ENCODE data around the gene PAWR. TPM values are rescaled to one million over a fixed set of nuclear protein-coding genes. Genes with fewer than 3 reads are reported as not detected.

PAWR gene
- total and polyA plus RNA-seq, 2 of the 13 experiments (the other 11 are each of a cell fraction or from before 2014, with no cell fraction given): 29.1 to 36.1 TPM

DNA sequence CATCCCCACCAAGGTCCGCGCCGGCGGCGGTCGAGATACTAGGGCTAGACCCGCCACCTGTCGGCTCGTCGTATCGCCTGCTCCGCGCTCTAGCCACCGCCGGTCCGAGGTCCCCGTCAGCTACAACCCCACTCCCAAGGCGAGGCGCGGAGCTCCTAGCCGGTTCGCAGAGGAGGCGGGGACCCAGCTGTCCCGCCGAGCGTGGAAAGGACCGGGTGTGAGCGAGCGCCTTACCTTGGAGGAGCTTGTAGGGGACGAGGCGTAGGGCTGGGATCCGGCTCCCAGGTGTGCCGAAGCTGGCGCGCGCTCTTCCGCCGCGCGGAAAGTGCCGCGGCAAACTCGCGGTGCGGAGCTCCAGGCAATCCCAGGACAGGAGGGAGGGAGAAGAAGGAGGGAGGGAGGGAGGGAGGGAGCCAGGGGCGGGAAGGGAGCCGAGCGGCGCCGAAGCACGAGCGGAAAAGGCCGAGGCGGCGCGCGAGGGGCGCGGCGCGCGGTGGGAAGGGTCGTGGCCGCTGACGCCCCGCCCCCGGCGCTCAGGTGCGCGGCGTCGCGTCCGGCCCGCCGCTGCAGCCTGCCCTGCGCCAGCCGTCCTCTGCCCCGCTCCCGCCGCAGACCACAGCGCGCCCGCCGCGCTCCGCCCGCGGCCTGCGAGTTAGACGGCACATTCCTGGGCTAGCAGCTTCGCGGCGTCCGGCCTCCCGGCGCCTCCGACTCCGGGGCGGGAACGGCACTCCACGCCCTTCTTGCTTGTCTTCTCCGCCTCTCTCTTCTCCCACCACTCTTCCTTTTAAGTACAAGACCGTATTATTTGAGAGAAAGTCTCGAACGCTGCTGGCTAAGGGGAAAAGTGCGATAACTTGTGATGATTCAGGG lies at the start of gene PAWR (continued):
- TF ChIP-seq ZGPAT (CRISPR knock-in tag; IDR thresholded peaks at IDR 0.05): peak; percentile 71
- TF ChIP-seq, protein P1, sequence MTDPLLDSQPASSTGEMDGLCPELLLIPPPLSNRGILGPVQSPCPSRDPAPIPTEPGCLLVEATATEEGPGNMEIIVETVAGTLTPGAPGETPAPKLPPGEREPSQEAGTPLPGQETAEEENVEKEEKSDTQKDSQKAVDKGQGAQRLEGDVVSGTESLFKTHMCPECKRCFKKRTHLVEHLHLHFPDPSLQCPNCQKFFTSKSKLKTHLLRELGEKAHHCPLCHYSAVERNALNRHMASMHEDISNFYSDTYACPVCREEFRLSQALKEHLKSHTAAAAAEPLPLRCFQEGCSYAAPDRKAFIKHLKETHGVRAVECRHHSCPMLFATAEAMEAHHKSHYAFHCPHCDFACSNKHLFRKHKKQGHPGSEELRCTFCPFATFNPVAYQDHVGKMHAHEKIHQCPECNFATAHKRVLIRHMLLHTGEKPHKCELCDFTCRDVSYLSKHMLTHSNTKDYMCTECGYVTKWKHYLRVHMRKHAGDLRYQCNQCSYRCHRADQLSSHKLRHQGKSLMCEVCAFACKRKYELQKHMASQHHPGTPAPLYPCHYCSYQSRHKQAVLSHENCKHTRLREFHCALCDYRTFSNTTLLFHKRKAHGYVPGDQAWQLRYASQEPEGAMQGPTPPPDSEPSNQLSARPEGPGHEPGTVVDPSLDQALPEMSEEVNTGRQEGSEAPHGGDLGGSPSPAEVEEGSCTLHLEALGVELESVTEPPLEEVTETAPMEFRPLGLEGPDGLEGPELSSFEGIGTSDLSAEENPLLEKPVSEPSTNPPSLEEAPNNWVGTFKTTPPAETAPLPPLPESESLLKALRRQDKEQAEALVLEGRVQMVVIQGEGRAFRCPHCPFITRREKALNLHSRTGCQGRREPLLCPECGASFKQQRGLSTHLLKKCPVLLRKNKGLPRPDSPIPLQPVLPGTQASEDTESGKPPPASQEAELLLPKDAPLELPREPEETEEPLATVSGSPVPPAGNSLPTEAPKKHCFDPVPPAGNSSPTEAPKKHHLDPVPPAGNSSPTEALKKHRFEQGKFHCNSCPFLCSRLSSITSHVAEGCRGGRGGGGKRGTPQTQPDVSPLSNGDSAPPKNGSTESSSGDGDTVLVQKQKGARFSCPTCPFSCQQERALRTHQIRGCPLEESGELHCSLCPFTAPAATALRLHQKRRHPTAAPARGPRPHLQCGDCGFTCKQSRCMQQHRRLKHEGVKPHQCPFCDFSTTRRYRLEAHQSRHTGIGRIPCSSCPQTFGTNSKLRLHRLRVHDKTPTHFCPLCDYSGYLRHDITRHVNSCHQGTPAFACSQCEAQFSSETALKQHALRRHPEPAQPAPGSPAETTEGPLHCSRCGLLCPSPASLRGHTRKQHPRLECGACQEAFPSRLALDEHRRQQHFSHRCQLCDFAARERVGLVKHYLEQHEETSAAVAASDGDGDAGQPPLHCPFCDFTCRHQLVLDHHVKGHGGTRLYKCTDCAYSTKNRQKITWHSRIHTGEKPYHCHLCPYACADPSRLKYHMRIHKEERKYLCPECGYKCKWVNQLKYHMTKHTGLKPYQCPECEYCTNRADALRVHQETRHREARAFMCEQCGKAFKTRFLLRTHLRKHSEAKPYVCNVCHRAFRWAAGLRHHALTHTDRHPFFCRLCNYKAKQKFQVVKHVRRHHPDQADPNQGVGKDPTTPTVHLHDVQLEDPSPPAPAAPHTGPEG (CRISPR knock-in tag; IDR thresholded peaks at IDR 0.05): peak; percentile 9
- TF ChIP-seq SAP130 (CRISPR knock-in tag; IDR thresholded peaks at IDR 0.05; ENCODE audit: low read depth): peak; percentile 60
- TF ChIP-seq RAD51 (IDR thresholded peaks at IDR 0.05; ENCODE audit: borderline replicate concordance): no peak
- TF ChIP-seq ZNF180 (CRISPR knock-in tag; IDR thresholded peaks at IDR 0.05; ENCODE audit: borderline replicate concordance, low read depth): no peak
- TF ChIP-seq SALL1 (CRISPR knock-in tag; IDR thresholded peaks at IDR 0.05): peak; percentile 52
- 0 out of 2 replicates have a peak, but pooled peaks have one; percentile 51 for TF ChIP-seq RFXAP (CRISPR knock-in tag; IDR thresholded peaks at IDR 0.05; ENCODE audit: borderline replicate concordance)
- peak; percentile 98 for TF ChIP-seq ZNF777 (CRISPR knock-in tag; IDR thresholded peaks at IDR 0.05)
- TF ChIP-seq ZSCAN31 (CRISPR knock-in tag; IDR thresholded peaks at IDR 0.05; ENCODE audit: low read depth): peak; percentile 80; the same call in 1 of the 2 replicates
- no peak for TF ChIP-seq MAFG (CRISPR knock-in tag; IDR thresholded peaks at IDR 0.05)
- TF ChIP-seq SP5 (CRISPR knock-in tag; IDR thresholded peaks at IDR 0.05; ENCODE audit: borderline replicate concordance, low read depth): peak; percentile 44; the same call in 1 of the 2 replicates
- TF ChIP-seq ZNF569 (CRISPR knock-in tag; IDR thresholded peaks at IDR 0.05; ENCODE audit: borderline replicate concordance): no peak
- TF ChIP-seq ZBTB7A (CRISPR knock-in tag; IDR thresholded peaks at IDR 0.05): no peak
- TF ChIP-seq, protein P2, sequence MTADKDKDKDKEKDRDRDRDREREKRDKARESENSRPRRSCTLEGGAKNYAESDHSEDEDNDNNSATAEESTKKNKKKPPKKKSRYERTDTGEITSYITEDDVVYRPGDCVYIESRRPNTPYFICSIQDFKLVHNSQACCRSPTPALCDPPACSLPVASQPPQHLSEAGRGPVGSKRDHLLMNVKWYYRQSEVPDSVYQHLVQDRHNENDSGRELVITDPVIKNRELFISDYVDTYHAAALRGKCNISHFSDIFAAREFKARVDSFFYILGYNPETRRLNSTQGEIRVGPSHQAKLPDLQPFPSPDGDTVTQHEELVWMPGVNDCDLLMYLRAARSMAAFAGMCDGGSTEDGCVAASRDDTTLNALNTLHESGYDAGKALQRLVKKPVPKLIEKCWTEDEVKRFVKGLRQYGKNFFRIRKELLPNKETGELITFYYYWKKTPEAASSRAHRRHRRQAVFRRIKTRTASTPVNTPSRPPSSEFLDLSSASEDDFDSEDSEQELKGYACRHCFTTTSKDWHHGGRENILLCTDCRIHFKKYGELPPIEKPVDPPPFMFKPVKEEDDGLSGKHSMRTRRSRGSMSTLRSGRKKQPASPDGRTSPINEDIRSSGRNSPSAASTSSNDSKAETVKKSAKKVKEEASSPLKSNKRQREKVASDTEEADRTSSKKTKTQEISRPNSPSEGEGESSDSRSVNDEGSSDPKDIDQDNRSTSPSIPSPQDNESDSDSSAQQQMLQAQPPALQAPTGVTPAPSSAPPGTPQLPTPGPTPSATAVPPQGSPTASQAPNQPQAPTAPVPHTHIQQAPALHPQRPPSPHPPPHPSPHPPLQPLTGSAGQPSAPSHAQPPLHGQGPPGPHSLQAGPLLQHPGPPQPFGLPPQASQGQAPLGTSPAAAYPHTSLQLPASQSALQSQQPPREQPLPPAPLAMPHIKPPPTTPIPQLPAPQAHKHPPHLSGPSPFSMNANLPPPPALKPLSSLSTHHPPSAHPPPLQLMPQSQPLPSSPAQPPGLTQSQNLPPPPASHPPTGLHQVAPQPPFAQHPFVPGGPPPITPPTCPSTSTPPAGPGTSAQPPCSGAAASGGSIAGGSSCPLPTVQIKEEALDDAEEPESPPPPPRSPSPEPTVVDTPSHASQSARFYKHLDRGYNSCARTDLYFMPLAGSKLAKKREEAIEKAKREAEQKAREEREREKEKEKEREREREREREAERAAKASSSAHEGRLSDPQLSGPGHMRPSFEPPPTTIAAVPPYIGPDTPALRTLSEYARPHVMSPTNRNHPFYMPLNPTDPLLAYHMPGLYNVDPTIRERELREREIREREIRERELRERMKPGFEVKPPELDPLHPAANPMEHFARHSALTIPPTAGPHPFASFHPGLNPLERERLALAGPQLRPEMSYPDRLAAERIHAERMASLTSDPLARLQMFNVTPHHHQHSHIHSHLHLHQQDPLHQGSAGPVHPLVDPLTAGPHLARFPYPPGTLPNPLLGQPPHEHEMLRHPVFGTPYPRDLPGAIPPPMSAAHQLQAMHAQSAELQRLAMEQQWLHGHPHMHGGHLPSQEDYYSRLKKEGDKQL (CRISPR knock-in tag; IDR thresholded peaks at IDR 0.05; ENCODE audit: low read depth): no peak; the same call in 1 of the 2 replicates
- peak; percentile 59; the same call in 1 of the 2 replicates for TF ChIP-seq TGIF2 (CRISPR knock-in tag; IDR thresholded peaks at IDR 0.05)
- TF ChIP-seq FOXO1 (CRISPR knock-in tag; IDR thresholded peaks at IDR 0.05): no peak
- no peak for TF ChIP-seq HNRNPUL1 (IDR thresholded peaks at IDR 0.05; ENCODE audit: low read depth, low read length)
